Measurements from ENCODE around the gene NUP58. TPM values are rescaled to one million over a fixed set of nuclear protein-coding genes. Genes with fewer than 3 reads are reported as not detected.

Gene NUP58
- total RNA-seq, 1 experiment from 2014 or later, result 106 TPM

- TF ChIP-seq CTCF (IDR thresholded peaks at IDR 0.05; ENCODE audit: unreplicated experiment), result no peak
- H3K36me3 Mint-ChIP-seq (ENCODE audit: insufficient read depth, unreplicated experiment), result peaks cover 12% of the 10 kb centered on the region
- H3K4me1 Mint-ChIP-seq (ENCODE audit: insufficient read depth, unreplicated experiment), result peaks cover 4% of the 10 kb centered on the region
- BruUV-seq (replicated peaks), result no TSS peak
- POLR2A ChIA-PET, result interaction anchor here (0.6 to 7.9 kb wide), 3 partner anchors 13 to 1216 kb away, joined by 3 to 136 read pairs (median 37); partner anchors contain the start of gene NUP58
- DNase-seq (ENCODE audit: unreplicated experiment), result no peak
- no peaks in the 10 kb centered on the region for H3K27me3 Mint-ChIP-seq (ENCODE audit: insufficient read depth, unreplicated experiment)
- H3K4me3 Mint-ChIP-seq (ENCODE audit: unreplicated experiment), result no peak overlapping the region
- no peaks in the 10 kb centered on the region for H3K9me3 Mint-ChIP-seq (ENCODE audit: unreplicated experiment)
- intact Hi-C loops (cut with micrococcal nuclease), result loop anchor here (5.0 kb wide), 1 partner anchor 282 kb away; no protein-coding TSS in a partner anchor
- no peak overlapping the region for H3K27ac Mint-ChIP-seq (ENCODE audit: low read depth, unreplicated experiment)
- CTCF ChIA-PET, result no interaction called here
Observed at GRCh38 chr13:25288966-25289365, 12.5 kb upstream of the NUP58 start.

GRCh38 chr13:25291691-25292090 lies 9.7 kb upstream of the NUP58 start:
- POLR2A ChIA-PET, result interaction anchor here (0.7 to 1.4 kb wide), 2 partner anchors 10 to 14 kb away, joined by 3 to 10 read pairs; partner anchors contain the start of gene NUP58
- no TSS peak for BruUV-seq (replicated peaks)

GRCh38 chr13:25292301-25292700 lies 9.1 kb upstream of the NUP58 start:
- ChIA-PET POLR2A (interaction anchor here (1.0 kb wide), 1 partner anchor 9 kb away, joined by 4 read pairs; the partner anchor contains the start of gene NUP58), CTCF (no interaction called here)
- BruUV-seq (replicated peaks), result no TSS peak
- no peak for TF ChIP-seq CTCF (IDR thresholded peaks at IDR 0.05; ENCODE audit: unreplicated experiment)
- intact Hi-C loops (cut with micrococcal nuclease), result no loop called here
- no peaks in the 10 kb centered on the region for H3K4me1 Mint-ChIP-seq (ENCODE audit: insufficient read depth, unreplicated experiment)
- no peak for DNase-seq (ENCODE audit: unreplicated experiment)
- H3K36me3 Mint-ChIP-seq (ENCODE audit: insufficient read depth, unreplicated experiment), result peaks cover 3% of the 10 kb centered on the region
- H3K4me3 Mint-ChIP-seq (ENCODE audit: unreplicated experiment), result no peak overlapping the region
- no peak overlapping the region for H3K27ac Mint-ChIP-seq (ENCODE audit: low read depth, unreplicated experiment)
- peaks cover 14% of the 10 kb centered on the region for H3K27me3 Mint-ChIP-seq (ENCODE audit: insufficient read depth, unreplicated experiment)
- no peaks in the 10 kb centered on the region for H3K9me3 Mint-ChIP-seq (ENCODE audit: unreplicated experiment)

More at GRCh38 chr13:25291691-25292090, 9.7 kb upstream of the NUP58 start:
- Mint-ChIP-seq H3K4me1 (ENCODE audit: insufficient read depth, unreplicated experiment) (no peaks in the 10 kb centered on the region), H3K36me3 (ENCODE audit: insufficient read depth, unreplicated experiment) (peaks cover 7% of the 10 kb centered on the region), H3K27ac (ENCODE audit: low read depth, unreplicated experiment) (no peak overlapping the region), H3K4me3 (ENCODE audit: unreplicated experiment) (no peak overlapping the region), H3K9me3 (ENCODE audit: unreplicated experiment) (no peaks in the 10 kb centered on the region), H3K27me3 (ENCODE audit: insufficient read depth, unreplicated experiment) (peaks cover 14% of the 10 kb centered on the region)
- no peak for DNase-seq (ENCODE audit: unreplicated experiment)
- intact Hi-C loops (cut with micrococcal nuclease), result no loop called here
- CTCF ChIA-PET, result interaction anchor here (0.7 kb wide), 1 partner anchor 12 kb away, joined by 4 read pairs; no protein-coding TSS in a partner anchor
- TF ChIP-seq CTCF (IDR thresholded peaks at IDR 0.05; ENCODE audit: unreplicated experiment), result no peak

GRCh38 chr13:25295228-25295627 lies 6.2 kb upstream of the NUP58 start:
- no peak for DNase-seq (ENCODE audit: unreplicated experiment)
- BruUV-seq (replicated peaks), result no TSS peak
- no peak for TF ChIP-seq CTCF (IDR thresholded peaks at IDR 0.05; ENCODE audit: unreplicated experiment)
- Mint-ChIP-seq H3K36me3 (ENCODE audit: insufficient read depth, unreplicated experiment) (no peaks in the 10 kb centered on the region), H3K4me3 (ENCODE audit: unreplicated experiment) (no peak overlapping the region), H3K9me3 (ENCODE audit: unreplicated experiment) (no peaks in the 10 kb centered on the region), H3K27ac (ENCODE audit: low read depth, unreplicated experiment) (no peak overlapping the region), H3K27me3 (ENCODE audit: insufficient read depth, unreplicated experiment) (peaks cover 14% of the 10 kb centered on the region), H3K4me1 (ENCODE audit: insufficient read depth, unreplicated experiment) (no peaks in the 10 kb centered on the region)
- intact Hi-C loops (cut with micrococcal nuclease), result no loop called here
- ChIA-PET POLR2A (no interaction called here), CTCF (no interaction called here)

Measured in MCF 10A (cell line).